ENCODE results near the gene WDR86. TPM values are rescaled to one million over a fixed set of nuclear protein-coding genes. Genes with fewer than 3 reads are reported as not detected.

WDR86 gene
- total RNA-seq, 1 donor from 2014 or later = not detected

DNA sequence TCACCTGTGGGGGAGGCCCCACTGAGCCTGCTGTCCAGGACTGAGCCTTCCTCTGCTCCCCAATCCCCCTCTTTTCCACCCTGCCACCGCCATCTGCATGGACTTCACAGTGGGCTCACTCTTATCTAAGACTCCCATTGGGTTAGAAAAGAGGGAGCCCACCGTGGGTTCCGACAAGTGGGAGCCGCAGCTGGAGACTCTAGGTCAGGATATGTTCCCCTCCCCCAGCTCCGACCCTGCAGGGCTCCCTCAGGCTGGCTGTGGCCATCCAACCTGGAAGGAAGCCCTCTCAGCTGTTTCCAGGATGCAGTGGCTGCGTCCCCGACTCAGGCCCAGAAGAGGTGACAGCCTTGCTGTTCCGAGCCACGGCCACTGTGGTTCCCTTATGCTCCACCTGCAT lies 4.8 kb downstream of the WDR86 start:
- H3K4me1 Mint-ChIP-seq (ENCODE audit: low read depth) = peaks cover 6% of the 10 kb centered on the region
- peaks cover 31% of the 10 kb centered on the region for H3K27me3 Mint-ChIP-seq (ENCODE audit: insufficient read depth)
- peaks cover 2% of the 10 kb centered on the region for H3K36me3 Mint-ChIP-seq (ENCODE audit: low read depth)
- intact Hi-C loops (cut with micrococcal nuclease) = no loop called here
- DNase-seq (ENCODE audit: low spot score) = no peak
- no peaks in the 10 kb centered on the region for H3K9me3 Mint-ChIP-seq
- no peak overlapping the region for H3K4me3 Mint-ChIP-seq
- H3K27ac Mint-ChIP-seq = no peak overlapping the region

DNA sequence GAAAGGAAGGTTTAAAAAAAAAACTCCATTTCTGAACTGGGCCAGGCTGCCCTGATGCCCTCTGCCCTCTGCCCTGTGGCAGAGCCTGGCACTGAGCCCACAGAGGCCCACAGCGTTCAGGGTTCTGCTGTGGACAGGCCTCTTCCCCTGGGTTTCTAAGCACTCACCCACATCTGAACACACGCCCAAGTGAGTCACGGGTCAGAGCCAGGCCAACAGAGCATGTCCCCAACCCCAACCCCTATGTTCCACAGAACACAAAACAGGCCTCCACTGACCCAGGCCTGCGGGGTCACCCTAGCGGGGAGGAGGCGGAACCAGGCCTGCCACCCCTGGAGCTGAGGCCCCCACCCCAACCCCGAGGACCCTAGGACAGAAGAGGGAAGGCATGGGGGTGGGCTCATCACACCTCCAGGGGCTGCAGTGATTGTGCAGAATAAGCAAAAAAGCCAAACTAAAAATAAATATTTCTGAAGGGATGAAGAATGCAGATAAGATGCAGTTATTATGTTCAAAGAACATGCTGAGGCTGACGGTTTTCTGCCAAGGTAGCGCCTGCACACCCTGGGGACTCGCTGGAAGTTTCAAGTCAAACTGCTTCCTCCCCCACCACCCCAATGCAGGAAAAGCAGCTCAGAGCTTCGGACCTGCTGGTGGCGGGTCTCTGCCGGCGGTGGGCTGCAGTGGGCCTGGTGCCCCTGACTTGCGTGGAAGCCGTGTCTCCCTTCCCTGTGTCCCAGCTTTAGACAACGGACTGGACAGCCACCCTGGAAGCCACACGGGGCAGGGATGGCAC lies 5.4 kb downstream of the WDR86 start:
- Mint-ChIP-seq H3K4me3 (no peak overlapping the region), H3K36me3 (ENCODE audit: low read depth) (peaks cover 2% of the 10 kb centered on the region), H3K9me3 (no peaks in the 10 kb centered on the region), H3K27ac (no peak overlapping the region), H3K27me3 (ENCODE audit: insufficient read depth) (peaks cover 31% of the 10 kb centered on the region), H3K4me1 (ENCODE audit: low read depth) (peaks cover 6% of the 10 kb centered on the region)
- intact Hi-C loops (cut with micrococcal nuclease) = no loop called here
- no peak for DNase-seq (ENCODE audit: low spot score)

GRCh38 chr7:151403764-151404163 lies 6.1 kb downstream of the WDR86 start:
- H3K4me1 Mint-ChIP-seq (ENCODE audit: low read depth) = peaks cover 4% of the 10 kb centered on the region
- intact Hi-C loops (cut with micrococcal nuclease) = no loop called here
- no peaks in the 10 kb centered on the region for H3K9me3 Mint-ChIP-seq
- peaks cover 27% of the 10 kb centered on the region for H3K27me3 Mint-ChIP-seq (ENCODE audit: insufficient read depth)
- H3K36me3 Mint-ChIP-seq (ENCODE audit: low read depth) = peaks cover 1% of the 10 kb centered on the region
- no peak for DNase-seq (ENCODE audit: low spot score)
- H3K4me3 Mint-ChIP-seq = no peak overlapping the region
- H3K27ac Mint-ChIP-seq = no peak overlapping the region

DNA sequence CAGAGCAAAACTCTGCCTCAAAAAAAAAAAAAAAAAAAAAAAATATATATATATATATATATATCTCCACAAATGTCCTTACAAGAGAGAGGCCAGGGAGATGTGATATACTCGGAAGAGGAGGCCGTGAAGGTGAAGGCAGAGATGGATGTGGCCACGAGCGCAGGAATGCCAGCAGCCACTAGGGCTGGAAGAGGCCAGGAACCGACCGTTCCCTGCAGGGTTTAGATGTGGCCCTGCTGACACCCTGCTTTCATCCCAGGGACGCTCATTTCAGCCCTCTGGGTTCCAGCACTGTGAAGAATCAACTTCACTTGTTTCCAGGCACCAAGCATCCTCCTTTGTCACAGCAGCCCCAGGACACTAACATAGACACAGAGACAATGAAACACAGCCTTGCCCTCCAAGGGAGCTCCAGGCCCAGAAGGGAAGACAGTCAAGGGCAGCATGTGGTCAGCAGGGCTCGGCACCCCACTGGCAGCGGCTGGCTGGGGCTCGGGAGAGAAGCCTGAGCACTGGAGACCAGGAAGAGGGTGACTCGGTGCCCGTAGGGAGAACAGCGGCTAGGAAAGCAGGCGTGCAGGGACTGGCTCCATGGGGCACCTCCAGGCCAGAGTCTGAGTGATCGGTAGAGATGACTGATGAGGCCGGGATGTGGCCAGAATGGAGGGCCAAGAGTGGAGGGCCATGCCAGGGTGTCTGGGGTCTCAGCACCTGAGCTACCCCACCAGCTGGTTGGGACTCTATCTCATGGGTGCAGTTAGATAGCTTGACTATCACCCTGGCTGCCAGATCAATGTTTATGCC lies 7.6 kb downstream of the WDR86 start:
- H3K27ac Mint-ChIP-seq = no peak overlapping the region
- H3K9me3 Mint-ChIP-seq = no peaks in the 10 kb centered on the region
- intact Hi-C loops (cut with micrococcal nuclease) = no loop called here
- H3K4me3 Mint-ChIP-seq = no peak overlapping the region
- H3K4me1 Mint-ChIP-seq (ENCODE audit: low read depth) = no peaks in the 10 kb centered on the region
- peaks cover 16% of the 10 kb centered on the region for H3K27me3 Mint-ChIP-seq (ENCODE audit: insufficient read depth)
- no peak for DNase-seq (ENCODE audit: low spot score)
- no peaks in the 10 kb centered on the region for H3K36me3 Mint-ChIP-seq (ENCODE audit: low read depth)

DNA sequence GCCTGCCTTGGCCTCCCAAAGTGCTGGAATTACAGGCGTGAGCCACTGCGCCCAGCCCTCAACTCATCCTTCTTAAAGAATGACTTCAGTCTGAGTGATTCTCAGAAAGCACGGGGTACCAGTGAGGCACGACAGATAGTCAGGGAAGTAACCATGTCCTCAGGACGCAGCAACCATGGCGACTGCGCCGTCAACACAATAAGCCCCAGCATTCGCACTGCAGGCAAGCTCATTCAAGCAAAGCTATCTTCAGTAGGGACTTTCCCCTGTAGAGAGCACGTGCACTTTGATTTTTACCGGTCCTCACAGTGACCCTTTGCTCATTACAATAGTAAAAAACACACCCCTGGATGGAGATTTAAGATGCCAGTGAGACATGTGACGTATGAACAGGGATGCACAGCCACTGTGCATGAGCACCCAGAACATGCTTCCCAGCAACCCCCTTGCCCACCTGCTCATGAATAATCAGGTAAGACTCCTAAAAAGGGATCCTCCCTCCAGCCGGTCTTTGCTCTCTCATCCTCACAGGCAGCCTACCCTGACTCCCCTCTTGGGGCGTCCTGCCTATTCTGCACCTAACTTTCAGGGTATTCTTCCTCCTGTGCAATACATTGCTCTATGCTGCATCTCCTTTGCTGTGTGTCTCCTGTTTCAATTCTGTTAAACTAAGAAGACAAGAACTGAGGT lies 9.1 kb downstream of the WDR86 start:
- Mint-ChIP-seq H3K27ac (no peak overlapping the region), H3K9me3 (no peaks in the 10 kb centered on the region), H3K27me3 (ENCODE audit: insufficient read depth) (peaks cover 10% of the 10 kb centered on the region), H3K4me1 (ENCODE audit: low read depth) (no peaks in the 10 kb centered on the region), H3K36me3 (ENCODE audit: low read depth) (no peaks in the 10 kb centered on the region), H3K4me3 (no peak overlapping the region)
- no peak for DNase-seq (ENCODE audit: low spot score)
- intact Hi-C loops (cut with micrococcal nuclease) = no loop called here

- H3K9me3 Mint-ChIP-seq = no peaks in the 10 kb centered on the region
- H3K27ac Mint-ChIP-seq = no peak overlapping the region
- intact Hi-C loops (cut with micrococcal nuclease) = no loop called here
- DNase-seq (ENCODE audit: low spot score) = no peak
- no peaks in the 10 kb centered on the region for H3K36me3 Mint-ChIP-seq (ENCODE audit: low read depth)
- H3K4me3 Mint-ChIP-seq = no peak overlapping the region
- H3K27me3 Mint-ChIP-seq (ENCODE audit: insufficient read depth) = peaks cover 10% of the 10 kb centered on the region
- H3K4me1 Mint-ChIP-seq (ENCODE audit: low read depth) = no peaks in the 10 kb centered on the region
Observed at GRCh38 chr7:151399906-151400305, 9.9 kb downstream of the WDR86 start.

- Mint-ChIP-seq H3K4me3 (no peak overlapping the region), H3K9me3 (no peaks in the 10 kb centered on the region), H3K27ac (no peak overlapping the region), H3K36me3 (ENCODE audit: low read depth) (no peaks in the 10 kb centered on the region), H3K27me3 (ENCODE audit: insufficient read depth) (peaks cover 10% of the 10 kb centered on the region), H3K4me1 (ENCODE audit: low read depth) (no peaks in the 10 kb centered on the region)
- no peak for DNase-seq (ENCODE audit: low spot score)
- intact Hi-C loops (cut with micrococcal nuclease) = no loop called here
Observed at GRCh38 chr7:151399305-151399601, 10.6 kb downstream of the WDR86 start.

DNA sequence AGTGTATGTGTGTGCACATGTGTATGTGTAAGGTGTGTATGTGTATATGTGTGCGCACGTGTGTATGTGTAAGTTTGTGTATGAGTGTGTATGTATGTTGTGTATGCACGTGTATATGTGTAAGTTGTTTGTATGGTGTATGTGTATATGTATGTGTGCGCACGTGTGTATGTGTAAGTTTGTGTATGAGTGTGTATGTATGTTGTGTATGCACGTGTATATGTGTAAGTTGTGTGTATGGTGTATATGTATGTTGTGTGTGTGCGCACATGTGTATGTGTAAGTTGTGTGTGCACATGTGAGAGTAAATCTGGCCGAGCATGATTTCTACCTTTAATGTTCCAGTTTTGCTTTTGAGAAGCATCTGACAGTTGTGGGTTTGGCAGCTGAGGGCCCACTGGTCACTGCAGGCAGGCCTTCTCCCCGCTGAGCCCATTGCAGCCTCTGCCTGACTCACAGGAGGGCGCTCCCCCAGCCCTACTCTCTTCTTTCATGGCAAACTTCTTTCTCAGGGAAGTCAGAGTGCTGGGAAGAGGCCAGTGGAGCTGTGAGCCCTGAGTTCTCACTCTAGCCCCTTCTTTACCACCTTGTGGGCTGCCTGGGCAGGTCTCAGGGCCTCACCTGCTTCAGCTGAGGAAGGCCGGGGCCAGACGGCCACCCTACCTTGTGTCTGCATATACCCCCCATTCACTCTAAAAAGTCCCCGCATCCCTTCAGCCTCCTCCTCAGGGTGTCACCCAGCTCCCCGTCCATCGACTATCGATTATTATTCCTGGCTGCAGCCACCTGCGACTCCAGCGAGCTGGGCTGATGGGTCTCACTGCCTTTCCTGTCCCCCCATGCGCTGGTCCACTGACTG lies 11.2 kb downstream of the WDR86 start:
- Mint-ChIP-seq H3K4me3 (no peak overlapping the region), H3K9me3 (no peaks in the 10 kb centered on the region), H3K36me3 (ENCODE audit: low read depth) (no peaks in the 10 kb centered on the region), H3K27me3 (ENCODE audit: insufficient read depth) (peaks cover 7% of the 10 kb centered on the region), H3K27ac (no peak overlapping the region), H3K4me1 (ENCODE audit: low read depth) (no peaks in the 10 kb centered on the region)
- no peak for DNase-seq (ENCODE audit: low spot score)
- intact Hi-C loops (cut with micrococcal nuclease) = no loop called here

GRCh38 chr7:151397026-151397425 lies 12.8 kb downstream of the WDR86 start:
- intact Hi-C loops (cut with micrococcal nuclease) = no loop called here
- no peak for DNase-seq (ENCODE audit: low spot score)
- Mint-ChIP-seq H3K27me3 (ENCODE audit: insufficient read depth) (peaks cover 3% of the 10 kb centered on the region), H3K27ac (no peak overlapping the region), H3K4me1 (ENCODE audit: low read depth) (no peaks in the 10 kb centered on the region), H3K9me3 (no peaks in the 10 kb centered on the region), H3K36me3 (ENCODE audit: low read depth) (no peaks in the 10 kb centered on the region), H3K4me3 (no peak overlapping the region)

DNA sequence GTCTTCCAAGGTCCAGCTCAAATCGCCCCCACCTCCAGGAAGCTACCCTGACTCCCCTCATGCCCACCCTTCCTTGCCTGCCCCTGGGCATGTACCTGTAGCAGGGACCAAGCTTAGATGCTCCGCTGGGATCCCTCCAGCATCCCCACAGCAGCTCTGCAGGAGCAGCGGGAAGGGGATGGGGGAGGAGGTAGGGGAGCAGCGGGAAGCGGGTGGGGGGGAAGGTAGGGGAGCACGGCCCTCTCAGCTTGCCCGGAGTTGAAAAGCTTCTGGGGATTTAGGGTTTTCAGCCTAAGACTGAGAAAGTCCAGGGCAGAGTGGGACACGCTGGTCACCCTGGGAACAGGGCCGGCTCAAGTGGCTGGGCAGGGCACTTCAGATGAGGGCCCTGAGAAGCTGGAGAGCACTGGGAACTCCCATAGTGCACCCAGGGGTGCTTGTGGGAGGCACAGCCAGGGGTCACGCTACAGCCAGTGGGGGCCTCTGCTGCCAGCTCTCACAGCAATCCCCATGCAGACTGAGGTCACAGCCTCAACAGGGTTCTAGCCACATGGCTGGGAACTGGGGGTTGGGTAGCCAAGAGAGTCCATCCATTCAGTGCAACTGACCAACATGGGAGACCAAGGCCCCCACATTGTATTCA lies 13.4 kb downstream of the WDR86 start:
- Mint-ChIP-seq H3K4me1 (ENCODE audit: low read depth) (no peaks in the 10 kb centered on the region), H3K36me3 (ENCODE audit: low read depth) (no peaks in the 10 kb centered on the region), H3K27ac (no peak overlapping the region), H3K27me3 (ENCODE audit: insufficient read depth) (peaks cover 2% of the 10 kb centered on the region), H3K4me3 (no peak overlapping the region), H3K9me3 (no peaks in the 10 kb centered on the region)
- no peak for DNase-seq (ENCODE audit: low spot score)
- intact Hi-C loops (cut with micrococcal nuclease) = no loop called here

- Mint-ChIP-seq H3K27me3 (ENCODE audit: insufficient read depth) (no peaks in the 10 kb centered on the region), H3K27ac (no peak overlapping the region), H3K4me1 (ENCODE audit: low read depth) (no peaks in the 10 kb centered on the region), H3K36me3 (ENCODE audit: low read depth) (no peaks in the 10 kb centered on the region), H3K4me3 (no peak overlapping the region), H3K9me3 (no peaks in the 10 kb centered on the region)
- no peak for DNase-seq (ENCODE audit: low spot score)
- intact Hi-C loops (cut with micrococcal nuclease) = no loop called here
Observed at GRCh38 chr7:151395036-151395367, 14.8 kb downstream of the WDR86 start.

Data from activated T-helper 1 cell treated with anti-CD3 and anti-CD28 coated beads, Interleukin-12 subunit alpha, Interleukin-12 subunit beta, Interleukin-2, Interleukin-4 antibody, amounts not matched to agents 30 ng/mL and 10 ng/mL and 1 ng/mL, durations not matched to agents 14 hours and 24 hours and 36 hours (primary cell).